GM18867 (cell line): ENCODE measurements around the gene CENPVL3.
"Not testable (repeated sequence)": the region's sequence is repeated elsewhere in the genome, so short reads cannot be mapped to it uniquely, and the experiment has no call there.

Experiments used
- ATAC-seq: cut with Tn5 transposase; IDR thresholded peaks from one replicate; pipeline ENCODE4 v1.9.1; 2021; ENCODE audit warnings: mild to moderate bottlenecking, moderate library complexity; ENCODE audit not compliant: unreplicated experiment

CENPVL3 gene

DNA sequence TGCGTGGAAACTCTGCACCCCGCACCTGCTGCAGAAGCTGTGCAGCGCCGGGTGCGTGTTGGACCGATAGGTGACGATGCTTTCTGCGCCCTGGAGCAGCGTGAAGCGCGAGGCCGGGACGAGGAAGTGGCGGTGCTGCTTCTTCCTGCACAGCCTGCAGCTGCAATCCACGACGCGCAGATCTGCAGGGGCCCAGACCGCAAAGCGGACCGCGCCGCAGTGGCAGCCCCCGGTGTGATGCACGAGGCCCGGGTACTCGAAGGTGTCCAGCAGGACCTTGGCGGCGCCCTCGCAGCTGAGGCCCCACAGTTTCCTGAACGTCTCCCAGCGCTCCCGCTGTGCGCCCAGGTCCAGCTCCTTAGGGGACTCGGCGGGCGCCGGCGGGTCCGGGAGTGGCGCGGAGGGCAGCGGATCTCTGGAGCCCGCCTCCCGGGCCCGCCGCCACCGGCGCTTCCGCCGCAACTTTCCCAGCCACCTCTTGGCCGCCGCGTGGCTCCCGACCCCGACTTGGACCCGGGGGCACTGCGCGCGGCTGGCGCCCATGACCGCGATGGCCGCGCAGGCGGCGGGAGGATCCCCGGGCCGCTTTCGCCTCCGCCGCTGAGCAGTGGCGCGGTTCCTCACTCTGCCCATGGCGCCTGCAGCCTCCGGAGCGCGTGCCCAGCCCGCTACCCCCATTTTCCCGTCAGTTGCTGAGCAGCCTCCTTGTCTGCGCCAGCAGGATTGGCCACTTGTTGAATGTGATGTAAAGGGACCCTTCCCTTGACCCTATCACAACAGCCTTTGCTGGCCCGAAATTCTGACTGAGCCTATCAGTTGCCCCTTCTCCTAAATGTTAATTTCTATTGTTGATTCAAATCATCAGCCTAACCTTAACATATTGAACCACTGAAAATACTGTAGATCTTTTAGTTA, at the start of gene CENPVL3:
Gene CENPVL3, minus strand, starts transcription at position 672 of the 915 bp plus-strand sequence. Its CDS starts 39 bp downstream, at position 633.
- not testable (repeated sequence) for ATAC-seq

DNA sequence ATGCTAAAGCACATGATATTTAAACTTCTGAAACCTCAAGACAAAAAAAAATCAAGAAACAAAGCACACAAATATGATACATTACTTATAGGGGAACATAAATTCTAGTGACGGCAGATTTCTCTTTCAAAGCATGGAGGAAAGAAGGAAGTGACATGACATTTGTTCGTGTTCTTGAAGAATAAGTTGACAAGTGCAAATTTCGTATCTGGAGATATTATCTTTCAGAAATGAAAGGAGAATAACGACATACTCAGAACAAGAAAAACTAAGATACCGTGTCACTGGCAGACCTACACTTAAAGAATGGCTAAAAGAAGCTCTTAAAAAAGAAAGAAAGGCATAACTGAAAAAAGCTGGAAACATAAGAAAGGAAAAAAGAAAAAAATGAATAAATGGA, 47.3 kb upstream of the CENPVL3 start:
- ATAC-seq: no peak

DNA sequence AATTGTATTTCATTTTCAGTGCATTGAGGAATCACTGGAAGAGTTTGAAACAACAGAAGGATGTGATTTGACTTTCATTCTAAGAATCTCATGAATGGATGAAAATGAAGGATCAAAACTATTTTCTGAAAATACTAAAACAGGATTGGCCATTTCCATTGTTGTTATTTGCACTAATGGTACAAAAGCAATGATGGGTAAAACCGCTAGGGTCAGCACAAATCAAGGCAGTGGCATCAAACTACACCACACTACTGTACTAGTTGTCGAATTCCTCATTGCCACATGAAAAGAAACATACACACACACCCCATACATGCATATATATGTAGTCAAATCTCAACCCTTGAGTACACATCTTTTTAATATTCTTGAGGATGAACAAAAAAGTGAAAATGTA, 24.7 kb upstream of the CENPVL3 start:
- ATAC-seq: no peak

DNA sequence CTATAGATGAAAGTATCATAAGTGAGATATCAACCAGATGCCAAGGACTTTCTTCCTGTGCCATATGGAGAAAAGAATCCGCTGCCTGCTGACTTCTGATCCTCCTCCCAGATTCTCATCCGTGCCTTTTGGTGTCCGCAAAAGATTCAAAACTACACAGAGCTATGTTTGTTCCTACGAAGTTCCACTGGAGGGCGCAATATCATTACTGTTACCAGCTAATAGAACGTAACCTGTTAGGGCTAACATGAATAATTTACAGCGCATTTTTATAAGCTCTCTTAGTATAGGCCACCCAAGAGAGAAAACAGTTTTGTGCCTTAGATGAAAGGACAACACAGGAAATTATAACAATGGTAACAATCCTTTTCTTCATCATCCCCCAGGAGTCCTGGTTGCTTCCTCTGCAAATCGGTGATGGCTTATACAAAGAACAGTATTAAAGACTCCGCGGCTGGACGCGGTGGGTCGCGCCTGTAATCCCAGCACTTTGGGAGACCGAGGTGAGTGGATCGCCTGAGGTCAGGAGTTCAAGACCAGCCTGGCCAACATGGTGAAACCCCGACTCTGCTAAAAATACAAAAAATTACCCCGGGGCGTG, 22.8 kb upstream of the CENPVL3 start:
- ATAC-seq: no peak

DNA sequence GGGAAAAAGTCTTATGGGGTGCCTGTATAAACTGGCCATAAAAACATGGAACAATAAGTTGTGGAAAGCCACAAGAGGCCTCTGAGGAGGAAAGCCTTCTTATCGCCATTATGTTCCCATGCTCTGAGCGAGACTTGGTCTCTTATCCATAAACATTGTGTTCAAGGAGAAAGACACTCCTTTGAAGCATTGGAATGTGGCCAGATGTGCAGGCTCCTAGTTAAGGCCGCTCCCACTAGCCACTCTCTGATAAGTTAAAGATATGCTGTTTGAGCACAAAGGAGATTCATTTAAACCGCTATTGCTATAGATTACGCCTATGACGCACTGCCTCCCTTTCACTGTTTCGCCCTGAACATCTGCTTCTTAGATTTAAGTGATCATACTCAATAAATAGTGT, 17.8 kb upstream of the CENPVL3 start:
- not testable (repeated sequence) for ATAC-seq

DNA sequence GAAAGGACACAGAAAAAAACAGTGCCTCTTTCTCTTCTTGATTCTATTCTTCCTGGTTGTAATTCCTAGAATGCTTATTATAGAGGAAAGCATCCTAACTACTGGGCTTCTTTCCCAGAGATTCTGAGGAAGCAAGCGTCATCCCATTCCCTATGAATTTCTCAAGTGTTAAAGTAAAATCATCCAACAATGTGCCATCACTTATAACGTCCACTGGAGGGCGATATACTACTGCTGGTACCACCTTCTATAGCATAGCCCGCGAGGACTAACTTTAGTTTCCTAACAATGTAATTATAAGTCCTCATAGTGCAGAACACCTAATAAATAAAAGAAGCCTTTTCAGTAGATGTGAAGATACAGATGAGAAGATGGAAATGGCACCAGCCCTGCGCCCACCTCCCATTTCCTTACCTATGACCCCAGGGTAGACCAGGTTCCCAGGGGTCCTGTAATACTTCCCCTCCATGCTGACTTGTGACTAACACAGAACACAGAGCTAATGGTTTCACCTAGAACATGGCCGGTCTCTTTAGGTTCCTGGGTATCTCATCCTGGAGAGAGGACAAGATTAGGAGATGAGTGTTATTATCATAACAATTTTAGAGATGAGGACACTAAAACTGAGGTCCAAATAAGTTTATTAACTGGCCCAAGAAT, 4.2 kb downstream of the CENPVL3 start:
- ATAC-seq: peak; percentile 59

DNA sequence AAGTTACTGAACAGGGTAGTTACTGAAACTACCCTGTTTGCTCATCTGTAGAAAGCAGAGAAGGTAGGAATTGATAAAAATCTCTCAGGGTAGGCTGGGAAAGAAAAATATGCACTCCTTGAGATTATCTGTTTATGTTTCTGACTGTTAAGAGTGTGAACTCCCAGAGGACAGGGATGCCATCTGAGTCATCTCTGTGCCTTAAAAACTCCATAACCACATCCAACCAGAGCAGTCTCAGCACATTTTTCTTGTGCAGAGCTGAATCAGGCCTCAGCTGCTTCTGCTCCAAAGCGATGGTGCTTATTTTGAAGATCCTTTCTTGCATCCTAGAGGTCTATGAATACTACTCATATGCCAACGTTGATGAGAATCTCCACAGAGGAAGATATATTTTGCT, 9.9 kb downstream of the CENPVL3 start:
- ATAC-seq: no peak

DNA sequence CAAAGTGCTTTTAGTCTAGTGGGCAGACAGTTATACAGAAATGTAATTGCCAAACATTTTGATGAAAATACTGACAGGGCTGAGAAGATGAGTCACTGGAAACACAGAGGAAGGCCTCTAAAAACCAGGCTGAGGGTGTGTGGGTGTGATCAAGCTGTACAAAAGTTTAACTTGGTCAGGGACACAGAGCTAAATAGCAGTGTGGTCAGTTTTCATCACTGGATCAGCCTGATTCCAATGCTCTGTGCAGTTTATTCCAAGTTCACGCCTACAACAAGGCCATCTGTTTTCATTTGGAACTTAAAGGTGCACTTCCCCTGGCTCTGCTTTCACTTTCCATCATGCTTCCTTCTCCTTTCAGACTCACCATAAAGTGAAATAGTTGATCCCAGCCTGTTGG, 10.6 kb downstream of the CENPVL3 start:
- ATAC-seq: no peak

DNA sequence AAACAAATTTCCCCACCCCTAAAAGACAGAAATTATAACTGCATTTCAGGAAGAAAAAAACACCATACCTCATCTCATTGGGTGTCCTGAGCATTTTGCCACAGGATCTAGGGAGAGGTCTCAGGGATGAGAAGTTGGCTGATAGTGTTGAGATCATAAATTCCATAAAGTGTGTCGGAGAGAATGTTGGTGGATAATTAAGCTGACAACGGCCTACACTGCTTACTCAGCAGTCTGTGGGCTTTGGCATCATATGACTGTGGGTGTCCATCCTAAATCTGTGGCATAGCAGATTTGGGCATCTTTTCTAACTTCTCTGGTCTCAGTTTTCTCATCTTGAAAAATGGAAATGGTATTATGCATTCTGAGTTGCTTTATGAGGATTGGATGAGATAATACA, 12.3 kb downstream of the CENPVL3 start:
- ATAC-seq: no peak

DNA sequence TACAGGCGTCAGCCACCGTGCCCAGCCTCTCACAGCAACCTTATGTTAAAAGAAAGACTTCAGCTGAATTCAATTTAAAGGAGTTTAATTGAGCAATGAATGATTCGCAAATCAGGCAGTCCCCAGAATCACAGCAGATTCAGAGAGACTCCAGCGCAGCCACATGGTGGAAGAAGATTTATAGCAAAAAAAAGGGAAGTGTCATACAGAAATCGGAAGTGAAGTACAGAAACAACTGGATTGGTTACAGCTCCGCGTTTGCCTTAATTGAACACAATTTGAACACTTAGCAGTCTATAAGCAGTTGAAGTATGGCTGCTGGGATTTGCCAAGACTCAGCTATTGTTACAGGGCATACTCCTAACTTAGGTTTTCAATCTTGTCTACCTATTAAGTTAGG, 19.8 kb downstream of the CENPVL3 start:
- no peak for ATAC-seq

DNA sequence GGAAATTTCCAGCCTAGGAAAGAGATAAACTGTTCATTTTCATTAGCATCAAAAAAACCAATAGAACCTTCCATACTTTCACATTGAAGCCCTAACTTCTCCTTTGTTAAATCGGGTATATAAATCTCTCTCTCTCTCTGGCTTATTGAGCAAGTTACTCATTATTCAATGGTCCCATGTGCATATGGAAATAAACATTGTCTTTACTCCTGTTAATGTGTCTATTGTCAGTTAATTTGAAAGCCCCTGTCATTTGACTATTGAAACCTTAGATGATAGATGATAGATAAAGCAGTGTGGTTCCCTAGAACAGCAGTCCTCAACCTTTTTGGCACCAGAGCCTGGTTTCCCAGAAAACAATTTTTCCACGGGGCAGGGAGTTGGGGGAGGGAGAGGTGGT, 46.8 kb downstream of the CENPVL3 start:
- no peak for ATAC-seq

DNA sequence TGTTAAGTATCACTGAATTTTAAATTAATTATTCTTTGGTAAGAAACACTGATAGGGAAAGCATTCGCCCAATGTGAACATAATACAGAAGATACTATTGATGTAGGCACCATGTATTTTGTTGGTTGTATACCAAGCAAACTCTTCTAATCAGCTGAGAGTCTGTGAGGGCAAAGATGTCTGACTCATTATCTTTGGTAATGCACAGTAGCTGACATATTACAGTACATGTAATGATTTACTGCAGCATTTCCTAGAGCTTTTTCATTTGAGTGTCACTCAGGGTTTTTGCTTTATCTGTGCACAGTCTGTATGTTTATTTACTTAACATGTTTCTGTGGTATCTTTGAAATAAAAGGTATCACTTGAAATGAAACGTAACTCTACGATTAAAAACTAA, 49.2 kb downstream of the CENPVL3 start:
- no peak for ATAC-seq

DNA sequence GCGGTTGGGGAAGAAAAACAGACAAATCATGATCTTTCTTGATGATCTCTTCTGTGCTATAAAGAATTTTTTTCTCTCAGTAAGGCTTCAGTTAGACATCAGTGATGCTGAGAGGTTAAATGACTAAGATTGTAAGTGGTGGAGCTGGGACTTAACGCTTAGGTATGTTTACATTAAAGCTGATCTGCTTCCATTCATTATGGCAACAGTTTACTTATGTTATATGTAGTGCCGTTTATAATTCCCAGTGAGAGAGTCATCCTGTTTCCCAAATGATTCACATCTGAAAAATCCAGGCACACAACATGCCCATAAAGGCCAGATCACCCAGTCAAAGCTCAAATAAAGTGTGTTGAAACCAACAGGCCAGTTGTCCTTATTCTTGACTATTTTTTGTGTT, 50.1 kb downstream of the CENPVL3 start:
- ATAC-seq: no peak
